ENCODE results near the gene PRKAR2B.

- TF ChIP-seq POLR2AphosphoS5 (IDR thresholded peaks at IDR 0.05) (no peak), POLR2A (IDR thresholded peaks at IDR 0.05; ENCODE audit: low read depth) (no peak)
These were observed 46.0 kb downstream of the PRKAR2B start for GRCh38 chr7:107090457-107090856.
